IMR-90 (cell line): Measurements from ENCODE around the gene AKAP9. TPM values are rescaled to one million over a fixed set of nuclear protein-coding genes. Genes with fewer than 3 reads are reported as not detected.
A peak's percentile ranks its signal among the peaks of the same experiment; 100 is the strongest.

Source experiments
- ATAC-seq: fragments of 200-7000 bp; cut with Tn5 transposase; 2 replicates; pipeline ENCODE4 v1.9.1; 2020; ENCODE audit warnings: low read depth, mild to moderate bottlenecking, moderate library complexity
- BruUV-seq: library from RNA; stranded (reverse); fragments of 400-500 nt; replicated peaks from 2 replicates; lab custom pipeline; 2021; lab: Mats Ljungman, UMichigan
- CTCF ChIA-PET: fragments of 300-600 bp; formaldehyde crosslinking; extraction: SDS; loops from one replicate; lab custom pipeline; 2021; ENCODE audit warnings: antibody characterized with exemption; lab: Yijun Ruan, JAX
- POLR2A ChIA-PET: fragments of 300-600 bp; sonication (Branson Sonifier 250); formaldehyde crosslinking; loops from one replicate; lab custom pipeline; 2022; ENCODE audit warnings: antibody characterized with exemption; ENCODE audit not compliant: unreplicated experiment; lab: Charles Lee
- DNase-seq: peaks from one replicate; pipeline ENCODE4 v3.0.0; 2013
- H2AFZ ChIP-seq: replicated peaks from 2 replicates; pipeline ENCODE3; 2013; ENCODE audit warnings: low read length, mild to moderate bottlenecking; ENCODE audit not compliant: poor library complexity
- H2AK5ac ChIP-seq: 2 replicates; pipeline ENCODE4 v1.6.1; 2013; ENCODE audit warnings: low read depth, low read length, inconsistent platforms
- H2AK9ac ChIP-seq: replicated peaks from 2 replicates; pipeline ENCODE3; 2013; ENCODE audit warnings: mild to moderate bottlenecking, low read depth, low read length, moderate library complexity; ENCODE audit not compliant: poor library complexity
- H2BK120ac ChIP-seq: 2 replicates; pipeline ENCODE4 v1.6.1; 2013; ENCODE audit warnings: low read depth, low read length, inconsistent platforms
- H2BK15ac ChIP-seq: 3 replicates; pipeline ENCODE4 v1.6.1; 2013; ENCODE audit warnings: low read depth, low read length, inconsistent platforms
- H2BK20ac ChIP-seq: 2 replicates; pipeline ENCODE4 v1.6.1; 2013; ENCODE audit warnings: low read depth, mild to moderate bottlenecking, inconsistent platforms, low read length, moderate library complexity
- H2BK5ac ChIP-seq: 2 replicates; pipeline ENCODE4 v1.6.1; 2013; ENCODE audit warnings: mild to moderate bottlenecking, low read depth, low read length, inconsistent platforms; ENCODE audit not compliant: poor library complexity, severe bottlenecking
- H3K14ac ChIP-seq: replicated peaks from 2 replicates; pipeline ENCODE4 v1.6.1; 2013; ENCODE audit warnings: low read depth, low read length, inconsistent platforms
- H3K18ac ChIP-seq: 2 replicates; pipeline ENCODE4 v1.6.1; 2013; ENCODE audit warnings: low read depth, low read length, control low read depth
- H3K23ac ChIP-seq: 2 replicates; pipeline ENCODE4 v1.6.1; 2013; ENCODE audit warnings: low read depth, low read length, inconsistent platforms
- H3K27ac ChIP-seq: 2 replicates; pipeline ENCODE4 v1.5.1; 2013; ENCODE audit warnings: mild to moderate bottlenecking, control low read depth, low read length; ENCODE audit not compliant: insufficient read depth
- H3K27me3 ChIP-seq: 2 replicates; pipeline ENCODE4 v1.6.1; 2013; ENCODE audit warnings: low read length; ENCODE audit not compliant: control insufficient read depth, insufficient read depth
- H3K36me3 ChIP-seq: 2 replicates; pipeline ENCODE4 v1.6.1; 2013; ENCODE audit warnings: low read length, mixed read lengths; ENCODE audit not compliant: control insufficient read depth, insufficient read depth
- H3K4ac ChIP-seq: 2 replicates; pipeline ENCODE4 v1.6.1; 2013; ENCODE audit warnings: low read depth, low read length, inconsistent platforms
- H3K4me1 ChIP-seq: 2 replicates; pipeline ENCODE4 v1.6.1; 2013; ENCODE audit warnings: low read length, mixed read lengths; ENCODE audit not compliant: control insufficient read depth, insufficient read depth
- H3K4me2 ChIP-seq: 2 replicates; pipeline ENCODE4 v1.6.1; 2013; ENCODE audit warnings: low read depth, mild to moderate bottlenecking, control low read depth, low read length, moderate library complexity
- H3K4me3 ChIP-seq: 2 replicates; pipeline ENCODE4 v1.5.1; 2013; ENCODE audit warnings: low read depth, mild to moderate bottlenecking, control low read depth, low read length, moderate library complexity; ENCODE audit not compliant: insufficient read depth
- H3K56ac ChIP-seq: 2 replicates; pipeline ENCODE4 v1.6.1; 2013; ENCODE audit warnings: low read length, inconsistent platforms; ENCODE audit not compliant: insufficient read depth; ENCODE audit errors: extremely low read depth
- H3K79me1 ChIP-seq, 2 experiments: 2 replicates each; pipeline ENCODE4 v1.6.1; 2013; ENCODE audit warnings: low read length in 2 of 2, inconsistent platforms in 1 of 2, low read depth in 1 of 2
- H3K9ac ChIP-seq: 2 replicates; pipeline ENCODE4 v1.6.1; 2013; ENCODE audit warnings: low read depth, low read length, control low read depth
- H3K9me1 ChIP-seq: 2 replicates; pipeline ENCODE4 v1.6.1; 2013; ENCODE audit warnings: low read length, inconsistent platforms; ENCODE audit not compliant: insufficient read depth
- H3K9me3 ChIP-seq: 2 replicates; pipeline ENCODE4 v1.6.1; 2013; ENCODE audit warnings: low read length; ENCODE audit not compliant: control insufficient read depth, insufficient read depth
- H4K20me1 ChIP-seq: 2 replicates; pipeline ENCODE4 v1.6.1; 2013; ENCODE audit warnings: low read length, inconsistent platforms; ENCODE audit not compliant: insufficient read depth
- H4K5ac ChIP-seq: 2 replicates; pipeline ENCODE4 v1.6.1; 2013; ENCODE audit warnings: mild to moderate bottlenecking, low read depth, low read length, control low read depth
- H4K8ac ChIP-seq, 2 experiments: 2 replicates each; pipeline ENCODE4 v1.6.1; 2013; ENCODE audit warnings: low read depth in 2 of 2, low read length in 2 of 2, control low read depth in 1 of 2, inconsistent platforms in 1 of 2
- H4K91ac ChIP-seq: 2 replicates; pipeline ENCODE4 v1.6.1; 2013; ENCODE audit warnings: low read depth, low read length, inconsistent platforms; ENCODE audit not compliant: insufficient read depth
- MAFK ChIP-seq: IDR thresholded peaks from 2 replicates; pipeline ENCODE4 v1.6.1; 2012; ENCODE audit warnings: low read depth, low read length, improper control_type of control experiment
- MXI1 ChIP-seq: IDR thresholded peaks from 2 replicates; pipeline ENCODE4 v1.6.1; 2012; ENCODE audit warnings: low read depth, mild to moderate bottlenecking, low read length, moderate library complexity, borderline replicate concordance
- RFX5 ChIP-seq: IDR thresholded peaks from 2 replicates; pipeline ENCODE4 v1.8.0; 2012; ENCODE audit warnings: low read depth, mild to moderate bottlenecking, low read length, moderate library complexity
- WGBS, 2 experiments: methylation state at CpG; one replicate each; pipeline versions ENCODE4 v1.1.5 to v1.1.7; 2013; ENCODE audit warnings: missing lambda C conversion rate in 2 of 2; ENCODE audit not compliant: insufficient read length in 1 of 2; ENCODE audit errors: extremely low coverage in 2 of 2; 5-methylcytosine and 5-hydroxymethylcytosine counted together
- dilution Hi-C: fragments of 300-500 bp; cut with HindIII; formaldehyde crosslinking; loops from one replicate; pipeline ENCODE4 v1.14.3; 2018; ENCODE audit warnings: low sequenced_read_pairs; ENCODE audit not compliant: unreplicated experiment
- in situ Hi-C: fragments of 300-500 bp; cut with MboI; formaldehyde crosslinking; loops from 3 replicates; pipeline ENCODE4 v1.14.3; 2019; ENCODE audit warnings: low sequenced_read_pairs, inconsistent platforms, mixed read lengths
- intact Hi-C: fragments of 100-400 bp; cut with micrococcal nuclease; formaldehyde crosslinking; loops from 2 replicates; pipeline ENCODE4 v1.10.0; 2022
- polyA plus RNA-seq, 3 experiments: library from polyadenylated mRNA; depleted of rRNA; stranded (reverse); fragments of >200 nt; gene quantifications; 2 replicates each; pipeline ENCODE4 v1.2.3, GENCODE V29; 2012; ENCODE audit warnings: low replicate concordance in 1 of 3
- total RNA-seq: library from RNA; depleted of rRNA; stranded (reverse); fragments of >200 nt; gene quantifications from 2 replicates; pipeline ENCODE4 v1.2.3, GENCODE V29; 2012

AKAP9 gene
- total and polyA plus RNA-seq, 2 of the 4 experiments (the other 2 are of a cell fraction): 9.7 to 25.3 TPM

GRCh38 chr7:91957232-91957631 lies 16.6 kb downstream of the AKAP9 start:
- Histone ChIP-seq H4K20me1 (peaks cover 24% of the 10 kb centered on the region; the same call in 1 of the 2 replicates), H2AFZ (no peak overlapping the region), H4K91ac (no peak overlapping the region), H3K56ac (no peak overlapping the region), H3K9me1 (no peaks in the 10 kb centered on the region), H4K5ac (no peak overlapping the region), H2BK5ac (no peak overlapping the region), H3K9me3 (no peaks in the 10 kb centered on the region), H3K23ac (no peak overlapping the region), H3K14ac (no peak overlapping the region), H3K4me2 (no peak overlapping the region), H3K4ac (no peak overlapping the region), H2AK5ac (no peak overlapping the region), H2BK120ac (no peak overlapping the region), H3K36me3 (no peaks in the 10 kb centered on the region), H2AK9ac (no peak overlapping the region), H3K4me1 (no peaks in the 10 kb centered on the region), H4K8ac (no peak overlapping the region), H2BK20ac (no peak overlapping the region), H3K27ac (no peak overlapping the region), H3K79me1 (peaks cover 19 to 41% of the 10 kb centered on the region in 2 experiments), H3K9ac (no peak overlapping the region), H3K27me3 (no peaks in the 10 kb centered on the region), H3K18ac (no peak overlapping the region), H2BK15ac (no peak overlapping the region), H3K4me3 (no peak overlapping the region)
- TF ChIP-seq MXI1 (no peak), RFX5 (no peak), MAFK (peak; percentile 73)
- WGBS, 2 experiments: no CpG with 5 or more reads among the region's 1 CpG
- DNase-seq (no peak), ATAC-seq (no peak)
- in situ Hi-C loops (no loop called here), dilution Hi-C loops (no loop called here), intact Hi-C loops (no loop called here)
- POLR2A ChIA-PET: no interaction called here
- no TSS peak for BruUV-seq
- CTCF ChIA-PET: interaction anchor here (0.6 kb wide), 1 partner anchor 13 kb away, joined by 3 read pairs; no protein-coding TSS in a partner anchor
